Measurements from ENCODE around the gene DENND6B.

The DENND6B gene

DNA sequence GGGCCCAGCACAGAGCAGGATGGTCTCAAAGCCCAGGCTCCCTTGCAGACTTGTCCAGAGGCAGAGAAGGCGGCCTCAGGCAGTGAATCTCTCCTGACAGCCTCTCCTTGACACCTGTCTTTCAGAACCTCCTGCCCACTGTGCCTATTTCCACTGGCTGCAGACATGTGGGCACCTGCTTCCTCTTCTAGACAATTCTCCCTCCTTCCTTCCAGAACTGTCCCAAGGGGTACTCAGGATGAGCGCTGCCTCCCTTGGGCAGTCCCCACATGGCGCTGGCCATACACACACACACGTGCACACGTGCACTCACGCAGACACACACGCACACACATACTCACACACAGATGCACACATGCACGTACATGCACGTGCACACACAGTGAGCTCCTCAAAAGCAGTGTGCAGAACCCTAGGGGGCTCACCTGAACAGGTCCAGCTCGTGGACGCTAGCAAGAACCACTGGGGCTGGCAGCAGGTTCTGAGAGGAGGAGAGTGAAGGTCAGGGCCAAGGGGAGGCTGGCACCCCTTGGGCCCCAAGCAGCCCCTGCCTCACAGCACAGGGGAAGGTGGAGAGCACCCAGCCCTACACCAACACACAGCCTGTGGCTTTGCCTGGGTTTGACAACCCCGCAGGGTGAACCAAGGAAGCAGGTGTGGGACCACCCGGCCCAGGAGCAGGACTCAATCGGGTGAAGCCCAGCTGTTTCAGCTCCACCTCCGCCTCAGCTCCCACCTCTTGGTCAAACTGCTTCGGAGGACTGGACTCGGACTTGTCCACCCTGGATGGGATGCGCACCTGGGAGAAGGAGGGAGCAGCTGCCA lies 11.3 kb downstream of the DENND6B start:
- Histone ChIP-seq H4K20me1 (ENCODE audit: insufficient read depth, low read length) (no peaks in the 10 kb centered on the region), H3K79me2 (ENCODE audit: low read length) (no peaks in the 10 kb centered on the region), H3K4me3 (ENCODE audit: low read length) (peak overlapping the region; percentile 79), H3K27me3 (ENCODE audit: low read depth, low read length) (0 out of 2 replicates have a peak, but pooled peaks cover 9% of the 10 kb centered on the region), H3K36me3 (replicated peaks; ENCODE audit: low read depth, low read length) (no peaks in the 10 kb centered on the region), H2AFZ (ENCODE audit: low read depth, low read length) (no peak overlapping the region), H3K9me3 (ENCODE audit: insufficient read depth, low read length) (no peaks in the 10 kb centered on the region), H3K4me2 (ENCODE audit: low read length) (peak overlapping the region; percentile 88), H3K4me1 (ENCODE audit: low read length) (peaks cover 32% of the 10 kb centered on the region), H3K9ac (ENCODE audit: low read length) (peak overlapping the region; percentile 63; the same call in 1 of the 2 replicates), H3K27ac (ENCODE audit: low read length) (no peak overlapping the region)
- TF ChIP-seq, protein P1, sequence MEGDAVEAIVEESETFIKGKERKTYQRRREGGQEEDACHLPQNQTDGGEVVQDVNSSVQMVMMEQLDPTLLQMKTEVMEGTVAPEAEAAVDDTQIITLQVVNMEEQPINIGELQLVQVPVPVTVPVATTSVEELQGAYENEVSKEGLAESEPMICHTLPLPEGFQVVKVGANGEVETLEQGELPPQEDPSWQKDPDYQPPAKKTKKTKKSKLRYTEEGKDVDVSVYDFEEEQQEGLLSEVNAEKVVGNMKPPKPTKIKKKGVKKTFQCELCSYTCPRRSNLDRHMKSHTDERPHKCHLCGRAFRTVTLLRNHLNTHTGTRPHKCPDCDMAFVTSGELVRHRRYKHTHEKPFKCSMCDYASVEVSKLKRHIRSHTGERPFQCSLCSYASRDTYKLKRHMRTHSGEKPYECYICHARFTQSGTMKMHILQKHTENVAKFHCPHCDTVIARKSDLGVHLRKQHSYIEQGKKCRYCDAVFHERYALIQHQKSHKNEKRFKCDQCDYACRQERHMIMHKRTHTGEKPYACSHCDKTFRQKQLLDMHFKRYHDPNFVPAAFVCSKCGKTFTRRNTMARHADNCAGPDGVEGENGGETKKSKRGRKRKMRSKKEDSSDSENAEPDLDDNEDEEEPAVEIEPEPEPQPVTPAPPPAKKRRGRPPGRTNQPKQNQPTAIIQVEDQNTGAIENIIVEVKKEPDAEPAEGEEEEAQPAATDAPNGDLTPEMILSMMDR (IDR thresholded peaks at IDR 0.05; ENCODE audit: low read depth, low read length) = no peak
- TF ChIP-seq EZH2phosphoT487 (IDR thresholded peaks at IDR 0.05; ENCODE audit: low read depth) = no peak

DNA sequence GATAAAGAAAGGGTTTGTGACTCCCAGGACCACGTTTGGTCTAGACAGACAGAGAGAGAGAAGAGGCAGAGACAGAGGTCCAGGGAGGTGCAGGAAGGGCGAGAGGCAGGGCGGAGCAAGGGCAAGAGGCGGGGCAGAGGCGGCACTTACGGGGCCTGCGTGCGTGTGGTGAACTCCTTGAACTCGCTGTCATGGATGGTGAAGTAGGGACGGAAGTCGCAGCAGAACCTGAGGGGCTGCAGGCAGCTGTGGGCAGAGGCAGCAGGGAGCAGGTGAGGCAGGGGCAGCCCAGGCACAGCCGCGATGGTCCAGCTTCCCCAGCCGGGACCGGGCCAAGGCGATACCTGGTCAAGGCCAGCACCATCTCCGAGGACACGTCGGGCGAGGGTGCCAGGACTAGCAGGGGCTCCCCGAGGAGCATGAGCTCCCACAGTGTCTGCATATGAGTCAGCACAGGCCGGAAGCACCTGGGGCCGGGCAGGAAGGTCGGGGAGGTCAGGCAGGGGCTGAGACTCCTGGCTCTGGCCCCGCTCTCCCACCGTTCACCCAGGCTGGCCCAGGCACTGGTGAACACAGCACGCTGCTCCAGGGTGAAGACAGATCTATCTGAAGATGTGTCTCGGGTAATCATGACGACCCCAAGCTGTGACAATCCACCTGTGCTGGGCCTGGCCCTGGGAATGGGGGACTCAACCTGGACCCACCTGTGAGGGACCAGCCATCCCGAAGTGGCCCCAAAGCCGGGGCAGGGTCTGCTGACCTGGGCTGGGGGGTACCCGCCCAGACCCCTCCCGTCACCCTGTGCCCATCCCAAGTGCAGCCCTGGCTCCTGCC lies 12.1 kb downstream of the DENND6B start:
- Histone ChIP-seq H3K27me3 (ENCODE audit: low read depth, low read length) (0 out of 2 replicates have a peak, but pooled peaks cover 9% of the 10 kb centered on the region), H2AFZ (ENCODE audit: low read depth, low read length) (peak overlapping the region; percentile 72; the same call in 1 of the 2 replicates), H3K4me1 (ENCODE audit: low read length) (peaks cover 32% of the 10 kb centered on the region), H3K27ac (ENCODE audit: low read length) (no peak overlapping the region), H3K9me3 (ENCODE audit: insufficient read depth, low read length) (no peaks in the 10 kb centered on the region), H3K4me3 (ENCODE audit: low read length) (peak overlapping the region; percentile 79), H3K36me3 (replicated peaks; ENCODE audit: low read depth, low read length) (no peaks in the 10 kb centered on the region), H3K9ac (ENCODE audit: low read length) (peak overlapping the region; percentile 63), H3K4me2 (ENCODE audit: low read length) (peak overlapping the region; percentile 88), H4K20me1 (ENCODE audit: insufficient read depth, low read length) (no peaks in the 10 kb centered on the region), H3K79me2 (ENCODE audit: low read length) (no peaks in the 10 kb centered on the region)
- TF ChIP-seq, protein P1 (IDR thresholded peaks at IDR 0.05; ENCODE audit: low read depth, low read length) = no peak
- no peak for TF ChIP-seq EZH2phosphoT487 (IDR thresholded peaks at IDR 0.05; ENCODE audit: low read depth)

DNA sequence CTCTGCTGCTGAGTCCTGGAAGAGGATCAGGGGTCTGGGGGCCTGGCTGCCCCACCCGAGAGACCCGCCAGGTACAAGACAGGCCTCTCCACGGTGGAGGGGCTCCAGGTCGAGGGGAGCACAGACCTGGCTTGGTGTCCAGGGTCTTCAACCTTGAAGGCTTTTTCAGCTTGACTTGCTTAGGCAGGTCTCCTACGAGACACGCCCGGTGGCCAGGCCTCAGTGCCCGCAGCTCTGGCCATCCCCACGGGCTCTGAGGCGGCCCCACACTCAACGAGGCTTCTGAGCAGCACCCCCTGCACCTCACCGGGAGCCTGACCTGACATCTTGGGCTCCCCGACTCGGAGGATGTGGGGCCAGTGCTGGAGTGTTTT lies 12.7 kb downstream of the DENND6B start:
- peak overlapping the region; percentile 88 for H3K4me2 ChIP-seq (ENCODE audit: low read length)
- H3K79me2 ChIP-seq (ENCODE audit: low read length) = no peaks in the 10 kb centered on the region
- no peak overlapping the region for H3K27ac ChIP-seq (ENCODE audit: low read length)
- no peaks in the 10 kb centered on the region for H3K36me3 ChIP-seq (replicated peaks; ENCODE audit: low read depth, low read length)
- TF ChIP-seq, protein P1 (IDR thresholded peaks at IDR 0.05; ENCODE audit: low read depth, low read length) = no peak
- TF ChIP-seq EZH2phosphoT487 (IDR thresholded peaks at IDR 0.05; ENCODE audit: low read depth) = no peak
- H3K9ac ChIP-seq (ENCODE audit: low read length) = peak overlapping the region; percentile 63
- peaks cover 31% of the 10 kb centered on the region for H3K4me1 ChIP-seq (ENCODE audit: low read length)
- H2AFZ ChIP-seq (ENCODE audit: low read depth, low read length) = peak overlapping the region; percentile 72; the same call in 1 of the 2 replicates
- H3K9me3 ChIP-seq (ENCODE audit: insufficient read depth, low read length) = no peaks in the 10 kb centered on the region
- H4K20me1 ChIP-seq (ENCODE audit: insufficient read depth, low read length) = no peaks in the 10 kb centered on the region
- H3K4me3 ChIP-seq (ENCODE audit: low read length) = peak overlapping the region; percentile 79
- 0 out of 2 replicates have a peak, but pooled peaks cover 6% of the 10 kb centered on the region for H3K27me3 ChIP-seq (ENCODE audit: low read depth, low read length)

DNA sequence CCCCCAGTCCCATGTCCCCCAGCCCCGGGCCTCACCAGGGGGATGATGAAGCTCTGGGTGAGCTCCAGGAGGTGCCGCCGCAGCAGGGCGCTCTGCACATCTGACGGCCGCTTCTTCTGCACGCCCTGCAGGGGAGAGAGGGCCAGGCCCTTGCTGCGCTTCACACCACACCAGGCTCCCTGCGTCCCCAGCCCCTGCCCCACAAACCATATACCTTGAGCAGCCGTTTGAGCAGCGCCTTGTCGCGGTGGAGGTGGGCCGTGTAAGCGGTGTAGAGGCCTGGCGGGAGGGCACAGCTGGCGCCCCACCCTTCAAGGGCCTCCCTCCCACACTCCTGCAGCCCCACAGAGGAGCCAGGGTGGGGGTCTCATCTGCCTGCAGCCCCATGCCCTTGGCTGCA lies 13.2 kb downstream of the DENND6B start:
- peak overlapping the region; percentile 88 for H3K4me2 ChIP-seq (ENCODE audit: low read length)
- H3K27me3 ChIP-seq (ENCODE audit: low read depth, low read length) = 0 out of 2 replicates have a peak, but pooled peaks cover under 1% of the 10 kb centered on the region
- no peak overlapping the region for H3K27ac ChIP-seq (ENCODE audit: low read length)
- TF ChIP-seq, protein P1 (IDR thresholded peaks at IDR 0.05; ENCODE audit: low read depth, low read length) = no peak
- no peak for TF ChIP-seq EZH2phosphoT487 (IDR thresholded peaks at IDR 0.05; ENCODE audit: low read depth)
- H3K4me3 ChIP-seq (ENCODE audit: low read length) = peak overlapping the region; percentile 79
- peak overlapping the region; percentile 63 for H3K9ac ChIP-seq (ENCODE audit: low read length)
- H3K4me1 ChIP-seq (ENCODE audit: low read length) = peaks cover 26% of the 10 kb centered on the region
- H3K36me3 ChIP-seq (replicated peaks; ENCODE audit: low read depth, low read length) = no peaks in the 10 kb centered on the region
- H4K20me1 ChIP-seq (ENCODE audit: insufficient read depth, low read length) = no peaks in the 10 kb centered on the region
- H3K79me2 ChIP-seq (ENCODE audit: low read length) = no peaks in the 10 kb centered on the region
- H2AFZ ChIP-seq (ENCODE audit: low read depth, low read length) = no peak overlapping the region
- no peaks in the 10 kb centered on the region for H3K9me3 ChIP-seq (ENCODE audit: insufficient read depth, low read length)
